KG1 (cell line): ENCODE results near the gene DCP1B.
A peak's percentile ranks its signal among the peaks of the same experiment; 100 is the strongest.

Source experiments
- DNase-seq: peaks from one replicate; lab custom pipeline; 2025; lab: John Stamatoyannopoulos, UW

Gene DCP1B

DNA sequence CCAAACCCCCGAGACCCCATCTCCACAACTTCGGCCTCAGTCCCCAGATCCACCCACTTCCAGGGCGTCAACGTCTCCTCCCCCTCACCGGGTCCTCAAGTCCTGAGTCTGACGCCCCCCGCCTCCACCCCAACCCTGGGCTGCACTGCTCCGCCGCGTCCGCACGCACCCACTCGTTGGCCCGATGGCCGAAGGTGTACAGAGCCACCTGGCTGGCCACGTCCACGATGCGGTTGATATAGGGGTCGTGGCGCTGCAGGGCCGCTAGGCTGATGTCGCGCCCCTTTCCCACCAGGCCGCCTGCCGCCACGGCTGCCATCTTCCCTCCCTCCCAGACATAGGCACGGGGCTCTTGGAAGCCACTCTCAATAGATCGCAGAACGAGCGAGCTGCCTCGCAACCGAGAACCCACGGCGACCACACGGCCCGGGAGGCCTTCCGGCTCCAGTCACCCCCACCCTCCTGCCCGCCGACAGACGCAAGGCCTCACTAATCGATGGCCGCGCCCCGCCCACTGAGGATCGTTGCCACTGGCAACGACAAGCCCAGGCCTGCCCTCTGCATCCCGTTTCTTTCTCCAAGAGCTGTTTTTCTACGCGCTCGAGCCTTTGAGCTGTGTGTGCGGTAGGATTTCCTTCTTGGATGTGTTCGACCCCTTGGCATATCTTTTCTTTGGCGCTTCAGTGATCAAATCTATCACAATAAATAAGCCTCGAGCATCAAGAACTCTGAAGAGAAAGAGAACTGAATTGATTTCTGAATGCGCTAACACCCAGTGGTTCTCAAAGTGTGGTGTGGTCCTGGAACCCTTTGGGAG is at the start of gene DCP1B:
DCP1B (minus strand) TSS at position 345 of the 817 bp plus-strand sequence; CDS start at position 319, 26 bp downstream.
- peak; percentile 78 for DNase-seq

GRCh38 chr12:2053691-2054090 is 49.4 kb upstream of the DCP1B start:
- no peak for DNase-seq

GRCh38 chr12:2052826-2053678 is 48.8 kb upstream of the DCP1B start, which contains the start of gene CACNA1C:
TSS of gene CACNA1C (plus strand) at chr12:2052987. CDS start at chr12:2053563, 576 bp downstream.
- DNase-seq = no peak

- no peak for DNase-seq
Measured at GRCh38 chr12:2051700-2052621, 47.7 kb upstream of the DCP1B start.

- DNase-seq = no peak
Measured at GRCh38 chr12:2049604-2050540, 45.6 kb upstream of the DCP1B start.

- no peak for DNase-seq
Measured at GRCh38 chr12:2047752-2048151, 43.5 kb upstream of the DCP1B start.

DNA sequence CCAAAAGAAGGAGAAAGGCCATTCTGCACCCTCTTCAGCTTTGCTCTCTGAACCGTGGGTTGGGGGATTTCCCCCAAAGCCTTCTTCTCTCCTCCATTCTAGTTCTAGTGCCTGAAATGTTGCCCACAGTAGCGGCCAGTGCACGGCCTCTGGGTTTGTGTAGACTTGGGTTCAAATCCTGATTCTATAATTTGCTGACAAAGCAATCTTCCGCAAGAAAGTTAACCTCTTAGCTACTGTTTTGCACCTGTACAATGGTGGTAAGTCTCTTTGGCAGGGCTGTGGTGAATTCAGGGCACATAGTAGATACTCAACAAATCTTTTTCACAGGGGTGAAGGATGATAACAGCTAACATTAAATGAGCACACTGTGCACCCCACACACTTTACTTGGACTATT is 42.7 kb upstream of the DCP1B start:
- DNase-seq = no peak

GRCh38 chr12:2044165-2044564 is 39.9 kb upstream of the DCP1B start:
- no peak for DNase-seq

DNA sequence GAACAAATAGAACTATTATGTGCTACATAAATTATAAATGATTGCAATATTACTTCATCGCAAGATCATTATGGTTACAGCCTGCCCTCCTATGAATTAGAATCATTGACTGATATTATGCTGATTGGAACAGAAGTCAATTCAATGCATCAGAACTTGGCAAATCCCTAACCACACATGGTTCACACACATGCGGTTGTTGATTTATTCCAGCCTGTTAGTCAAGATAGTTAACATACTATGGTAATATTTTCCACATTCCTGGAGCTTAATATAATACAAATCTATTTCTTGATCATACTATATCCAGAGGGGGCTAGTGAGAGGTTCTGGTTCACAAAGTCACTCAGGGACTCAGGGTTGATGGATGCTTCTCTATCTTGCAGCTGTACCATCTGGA is 38.8 kb upstream of the DCP1B start:
- DNase-seq = no peak

DNA sequence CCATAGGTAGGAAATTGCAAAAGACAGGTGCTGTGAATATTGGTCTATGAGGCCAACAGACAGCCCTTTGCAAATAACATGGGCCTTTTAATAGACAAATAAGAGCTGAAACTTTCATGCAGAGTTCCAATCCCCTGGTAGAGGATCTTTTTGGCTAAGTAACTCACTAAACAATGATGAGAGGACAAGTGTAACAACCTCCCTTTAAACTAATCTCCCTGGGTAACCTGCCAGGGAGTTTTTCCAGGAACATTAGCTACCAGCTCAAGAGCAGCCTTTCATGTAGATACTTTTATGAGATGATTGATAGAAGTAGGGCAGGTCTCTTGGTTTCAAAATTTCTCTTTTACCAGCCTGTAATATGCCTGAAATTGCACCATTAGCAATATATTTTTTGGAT is 34.8 kb upstream of the DCP1B start:
- no peak for DNase-seq

GRCh38 chr12:2035431-2036055 is 31.3 kb upstream of the DCP1B start:
- no peak for DNase-seq

DNA sequence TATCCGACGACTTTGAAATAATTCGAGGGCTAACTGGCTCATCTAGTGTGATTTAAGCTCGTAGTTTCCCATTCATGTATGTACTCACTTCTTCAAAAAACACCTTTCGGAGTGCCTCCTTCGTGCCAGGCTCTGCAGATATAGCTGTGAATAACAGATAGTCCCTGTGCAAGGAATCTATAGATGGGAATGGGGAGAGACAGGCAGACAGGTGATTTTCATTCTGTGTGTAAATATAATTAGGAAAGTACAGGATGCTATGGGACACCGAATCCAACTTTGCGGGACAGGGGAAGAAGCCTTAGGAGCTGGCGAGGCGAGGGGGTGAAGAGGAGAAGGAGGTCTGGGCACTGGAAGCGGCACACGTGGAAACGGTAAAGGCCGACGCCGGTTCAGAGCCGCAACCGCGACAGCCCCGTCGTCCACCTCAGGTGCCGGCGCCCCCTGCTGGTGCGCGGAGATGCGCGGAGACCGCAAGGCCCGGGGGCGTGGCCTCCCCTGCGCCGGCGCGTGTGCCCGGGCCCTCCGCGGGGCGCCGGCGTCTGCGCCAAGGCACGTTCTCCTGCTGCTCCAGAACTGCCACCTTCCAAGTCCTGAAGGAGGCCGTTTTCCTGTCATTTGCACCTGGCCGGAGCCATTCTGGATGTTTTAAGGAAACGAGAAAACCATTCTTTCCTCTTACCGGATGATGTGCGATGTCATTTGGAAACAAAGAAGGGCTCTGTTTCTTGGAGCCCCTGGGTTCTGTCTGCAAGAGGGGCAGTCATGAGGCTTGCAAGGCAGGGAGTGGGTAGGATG is 30.6 kb upstream of the DCP1B start:
- DNase-seq = peak; percentile 38

GRCh38 chr12:2032506-2032905 is 28.2 kb upstream of the DCP1B start:
- DNase-seq = no peak

DNA sequence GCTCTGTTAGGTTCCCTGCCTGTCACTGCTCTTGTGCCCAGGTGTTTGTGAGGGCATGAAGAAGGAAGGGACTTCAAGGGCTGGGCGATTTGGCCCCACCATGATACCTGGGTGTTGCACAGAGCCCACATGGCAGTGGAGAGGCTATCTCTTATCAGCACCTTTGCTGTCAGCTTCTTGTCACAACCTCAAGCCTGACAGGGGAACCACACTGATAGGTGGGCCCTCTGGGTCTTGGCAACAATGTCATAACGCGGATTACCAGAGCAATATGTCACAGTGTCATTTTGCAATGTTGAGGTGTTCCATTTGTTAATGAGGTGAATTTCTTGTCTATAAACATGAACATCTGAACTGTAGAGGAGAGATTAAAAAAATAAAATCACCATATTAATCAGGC is 25.6 kb upstream of the DCP1B start:
- no peak for DNase-seq

GRCh38 chr12:2027351-2027750 is 23.1 kb upstream of the DCP1B start:
- DNase-seq = no peak

DNA sequence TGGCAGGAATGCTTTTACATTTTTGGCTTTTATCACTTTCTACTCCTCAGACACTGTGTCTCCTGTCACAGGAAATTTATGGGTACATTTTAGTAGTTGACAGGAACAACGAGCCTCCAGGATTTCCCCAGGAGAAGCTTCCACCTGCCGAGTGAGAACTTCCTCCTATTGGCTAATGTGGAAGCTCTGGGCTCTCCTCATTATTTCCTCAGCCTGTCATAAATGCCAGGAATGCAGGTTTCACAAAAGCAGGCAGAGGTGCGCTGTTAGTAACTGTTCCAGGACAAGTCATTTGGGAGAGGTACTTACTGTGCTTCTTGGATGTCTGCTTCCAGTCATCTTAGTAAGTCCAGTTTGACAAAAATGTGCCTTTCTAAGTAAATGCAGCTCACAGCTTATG is 19.1 kb upstream of the DCP1B start:
- DNase-seq = no peak

GRCh38 chr12:2020511-2020910 is 16.3 kb upstream of the DCP1B start:
- DNase-seq = no peak

GRCh38 chr12:2019126-2019525 is 14.9 kb upstream of the DCP1B start:
- no peak for DNase-seq

DNA sequence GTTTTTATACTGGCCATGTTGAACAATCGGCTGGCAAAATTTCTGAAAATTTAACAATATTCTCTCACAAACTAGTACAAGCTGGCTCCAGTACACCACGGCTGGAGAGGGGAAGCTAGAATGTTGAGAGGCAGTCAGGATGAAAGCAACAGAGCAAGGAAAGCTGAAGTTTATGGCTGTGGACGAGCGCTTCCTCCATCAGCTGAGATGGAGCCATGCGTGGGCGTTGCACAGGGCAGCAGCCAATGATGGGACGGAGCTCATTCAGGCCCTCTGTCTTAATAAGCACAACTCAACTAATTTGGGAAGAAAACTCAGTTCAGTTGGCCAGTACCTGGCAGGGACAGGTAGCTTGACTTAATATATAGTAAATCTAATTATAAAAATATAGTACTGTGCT is 14.1 kb upstream of the DCP1B start:
- no peak for DNase-seq
